Cardiac muscle cell (in vitro differentiated cells and primary cell): Measurements from ENCODE around the gene ABL1. TPM values are rescaled to one million over a fixed set of nuclear protein-coding genes. Genes with fewer than 3 reads are reported as not detected.
A peak's percentile ranks its signal among the peaks of the same experiment; 100 is the strongest.

Experiments
- DNase-seq, 2 donors: peaks; one replicate each; pipeline versions ENCODE4 v3.0.0 to v3.0.0-alpha.2; 2010 to 2017; ENCODE audit warnings: low read depth in 1 of 2, low spot score in 1 of 2
- H3K27ac ChIP-seq: fragments of 200-600 bp; sonication (generic); 2 replicates; pipeline ENCODE4 v1.5.1; 2016
- H3K27me3 ChIP-seq: fragments of 200-600 bp; sonication (generic); 2 replicates; pipeline ENCODE4 v1.6.0; 2016; ENCODE audit warnings: control low read depth
- H3K36me3 ChIP-seq: fragments of 200-600 bp; sonication (generic); 2 replicates; pipeline ENCODE4 v1.5.1; 2016; ENCODE audit warnings: control low read depth
- H3K4me1 ChIP-seq: fragments of 200-600 bp; sonication (generic); 2 replicates; pipeline ENCODE4 v1.8.1; 2017; ENCODE audit warnings: low read depth, mild to moderate bottlenecking, mixed run types
- H3K4me3 ChIP-seq: fragments of 200-600 bp; sonication (generic); 2 replicates; pipeline ENCODE4 v1.5.1; 2016; ENCODE audit warnings: mild to moderate bottlenecking
- H3K9me3 ChIP-seq: fragments of 200-600 bp; sonication (generic); 2 replicates; pipeline ENCODE4 v1.5.1; 2017; ENCODE audit warnings: low read depth, mild to moderate bottlenecking, control low read depth
- CTCF ChIP-seq: IDR thresholded peaks from 2 replicates; pipeline ENCODE4 v1.5.1; 2012; ENCODE audit warnings: low read depth, mild to moderate bottlenecking, low read length
- polyA plus RNA-seq: library from polyadenylated mRNA; unstranded; fragments of >200 nt; fragmentation: Nextera tagmentation; extraction: Ambion mirVana; gene quantifications from 2 replicates; pipeline ENCODE4 v1.2.1, GENCODE V29; 2016
- total RNA-seq: library from RNA; depleted of rRNA; stranded (reverse); fragments of >200 nt; gene quantifications from 2 replicates; pipeline ENCODE4 v1.2.3, GENCODE V29; 2016

ABL1 gene
- total and polyA plus RNA-seq, 2 experiments from 2014 or later = 41.8 to 97.1 TPM

- no peak for DNase-seq
- H3K4me3 ChIP-seq = no peak overlapping the region
- no peaks in the 10 kb centered on the region for H3K36me3 ChIP-seq
- no peak overlapping the region for H3K27ac ChIP-seq
- peaks cover 5% of the 10 kb centered on the region for H3K4me1 ChIP-seq
- peaks cover 30% of the 10 kb centered on the region for H3K27me3 ChIP-seq
- TF ChIP-seq CTCF = no peak
- no peaks in the 10 kb centered on the region for H3K9me3 ChIP-seq
These were observed 99.9 kb downstream of the ABL1 start for GRCh38 chr9:130934702-130935647.

GRCh38 chr9:130935648-130936271, 100.7 kb downstream of the ABL1 start:
- no peak for DNase-seq
- Histone ChIP-seq H3K27me3 (peaks cover 38% of the 10 kb centered on the region), H3K4me1 (peaks cover 5% of the 10 kb centered on the region), H3K4me3 (no peak overlapping the region), H3K27ac (no peak overlapping the region), H3K36me3 (no peaks in the 10 kb centered on the region), H3K9me3 (no peaks in the 10 kb centered on the region)
- no peak for TF ChIP-seq CTCF

GRCh38 chr9:130936285-130937117, 101.4 kb downstream of the ABL1 start:
- peaks cover 5% of the 10 kb centered on the region for H3K4me1 ChIP-seq
- H3K9me3 ChIP-seq = no peaks in the 10 kb centered on the region
- TF ChIP-seq CTCF = no peak
- peaks cover 45% of the 10 kb centered on the region for H3K27me3 ChIP-seq
- no peaks in the 10 kb centered on the region for H3K36me3 ChIP-seq
- H3K4me3 ChIP-seq = no peak overlapping the region
- H3K27ac ChIP-seq = no peak overlapping the region
- DNase-seq = peak; percentile 43 to 87

Other genes with a start within 250 kb of the ABL1 start
- gene PRDM12, start 170.7 kb upstream of the ABL1 start, total RNA-seq = 0.30 and 0.70 TPM in 2 replicates
- 0.55 and 0.86 TPM in 2 replicates for gene PRDM12, start 170.7 kb upstream of the ABL1 start, polyA plus RNA-seq
- 32.5 and 47.4 TPM in 2 replicates for gene EXOSC2, start 141.5 kb upstream of the ABL1 start, total RNA-seq
- gene EXOSC2, start 141.5 kb upstream of the ABL1 start, polyA plus RNA-seq = 31.0 and 37.4 TPM in 2 replicates
- not detected in 2 replicates for gene QRFP, start 61.6 kb downstream of the ABL1 start, total RNA-seq
- 0.45 TPM in 1 of 2 replicates, not detected in the other for gene QRFP, start 61.6 kb downstream of the ABL1 start, polyA plus RNA-seq
- 0.39 and 4.0 TPM in 2 replicates for gene FIBCD1, start 104.0 kb downstream of the ABL1 start, total RNA-seq
- gene FIBCD1, start 104.0 kb downstream of the ABL1 start, polyA plus RNA-seq = 0.24 and 0.43 TPM in 2 replicates
- 7.5 and 14.0 TPM in 2 replicates for gene LAMC3, start 173.9 kb downstream of the ABL1 start, total RNA-seq
- 5.4 and 7.6 TPM in 2 replicates for gene LAMC3, start 173.9 kb downstream of the ABL1 start, polyA plus RNA-seq